GM21381 (cell line): Measurements from ENCODE around the gene OR52A5.
"Not testable (repeated sequence)": the region's sequence is repeated elsewhere in the genome, so short reads cannot be mapped to it uniquely, and the experiment has no call there.

Source experiments
- ATAC-seq: cut with Tn5 transposase; IDR thresholded peaks from one replicate; pipeline ENCODE4 v1.9.1; 2021; ENCODE audit warnings: mild to moderate bottlenecking, moderate library complexity; ENCODE audit not compliant: unreplicated experiment

OR52A5 gene

GRCh38 chr11:5137996-5138395 is at the start of gene OR52A5:
Gene OR52A5 (minus strand): TSS chr11:5138356. CDS start chr11:5132642, 5,714 bp downstream.
- ATAC-seq = no peak

- no peak for ATAC-seq
Observed at GRCh38 chr11:5178046-5178837, 40.1 kb upstream of the OR52A5 start.

DNA sequence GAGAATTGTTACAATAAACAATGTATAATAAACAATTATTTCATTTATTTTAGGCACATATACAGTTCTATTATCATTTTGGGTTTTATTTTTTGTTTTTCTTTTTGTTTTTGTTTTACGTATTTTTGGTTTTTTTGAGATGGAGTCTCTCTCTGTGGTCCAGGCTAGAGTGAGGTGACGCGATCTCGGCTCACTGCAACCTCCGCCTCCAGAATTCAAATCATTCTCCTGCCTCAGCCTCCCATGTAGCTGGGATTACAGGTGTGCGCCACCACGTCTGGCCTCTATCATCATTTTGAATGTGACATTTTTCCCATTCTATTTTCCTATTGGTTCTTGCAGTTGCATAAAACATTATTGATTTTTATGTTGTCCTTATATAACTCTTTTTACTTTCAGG is 36.8 kb upstream of the OR52A5 start:
- ATAC-seq = no peak

DNA sequence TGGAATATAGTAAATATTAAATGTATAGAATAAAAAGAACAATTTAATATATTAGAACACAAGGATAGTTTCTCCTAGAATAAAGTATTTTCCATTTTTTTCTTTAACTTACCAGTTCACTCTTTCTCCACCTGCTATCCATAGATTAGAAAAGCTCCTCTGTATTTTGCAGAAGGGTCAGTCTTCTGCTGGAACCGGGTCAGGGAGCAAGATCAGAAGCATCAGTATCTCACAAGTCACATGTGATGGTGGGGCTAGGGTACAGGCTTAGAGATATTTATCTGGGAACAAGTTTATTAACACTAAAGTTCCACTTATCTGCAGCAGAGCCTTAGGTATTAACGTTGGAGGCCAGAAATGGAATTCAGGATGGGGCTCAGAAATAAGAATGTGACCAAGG is 33.7 kb upstream of the OR52A5 start:
- no peak for ATAC-seq

DNA sequence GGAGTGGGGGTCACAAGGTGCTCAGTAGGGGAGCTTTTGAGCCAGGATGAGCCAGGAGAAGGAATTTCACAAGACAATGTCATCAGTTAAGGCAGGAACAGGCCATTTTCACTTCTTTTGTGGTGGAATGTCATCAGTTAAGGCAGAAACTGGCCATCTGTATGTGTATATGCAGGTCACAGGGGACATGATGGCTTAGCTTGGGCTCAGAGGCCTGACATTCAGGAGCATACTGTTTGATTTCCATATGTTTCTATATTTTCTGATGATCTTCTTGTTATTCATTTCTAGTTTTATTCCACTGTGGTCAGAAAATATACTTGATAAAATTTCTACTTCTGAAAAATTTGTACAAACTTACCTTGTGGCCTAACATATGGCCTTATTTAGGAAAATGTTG is 27.7 kb upstream of the OR52A5 start:
- ATAC-seq = not testable (repeated sequence)

DNA sequence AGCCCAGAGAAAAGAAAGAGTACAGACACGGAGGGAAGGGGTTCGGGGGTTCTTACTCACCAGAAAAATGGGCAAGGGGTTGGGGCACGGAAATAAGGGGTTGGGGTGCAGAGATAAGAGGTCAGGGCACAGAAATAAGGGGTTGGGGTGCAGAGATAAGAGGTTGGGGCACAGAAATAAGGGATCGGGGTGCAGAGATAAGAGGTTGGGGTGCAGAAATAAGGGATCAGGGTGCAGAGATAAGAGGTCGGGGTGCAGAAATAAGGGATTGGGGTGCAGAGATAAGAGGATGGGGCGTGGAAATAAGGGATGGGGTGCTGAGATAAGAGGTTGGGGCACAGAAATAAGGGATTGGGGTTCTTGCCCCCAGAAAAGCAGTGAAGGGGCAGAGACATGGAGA is 26.7 kb upstream of the OR52A5 start:
- ATAC-seq = not testable (repeated sequence)

DNA sequence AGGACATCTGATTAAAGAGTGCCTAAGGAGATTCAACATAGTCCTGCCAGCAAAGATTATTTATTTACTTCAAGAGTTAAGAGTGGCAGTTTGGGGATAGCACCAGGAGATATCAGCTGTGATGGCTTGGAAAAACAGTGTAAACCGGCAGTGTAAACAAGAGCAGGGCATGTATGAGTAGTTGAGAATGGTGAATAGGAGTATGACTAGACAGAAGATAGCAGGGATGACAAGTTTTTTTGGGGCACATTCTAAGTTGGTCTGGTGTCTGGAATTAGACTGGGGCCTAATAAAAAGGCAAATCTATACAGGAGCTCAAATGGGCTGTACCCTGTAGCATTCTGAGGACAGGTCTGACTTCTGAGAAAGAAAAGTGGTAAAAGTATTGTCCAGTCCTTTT is 22.9 kb upstream of the OR52A5 start:
- ATAC-seq = not testable (repeated sequence)

- ATAC-seq = not testable (repeated sequence)
Observed at GRCh38 chr11:5160217-5160616, 22.1 kb upstream of the OR52A5 start.

GRCh38 chr11:5159806-5160205 is 21.6 kb upstream of the OR52A5 start:
- ATAC-seq = no peak

GRCh38 chr11:5154657-5155056 is 16.5 kb upstream of the OR52A5 start, which contains the start of gene OR52A1:
Gene OR52A1 (minus strand): TSS chr11:5154757. CDS start chr11:5152369, 2,388 bp downstream.
- no peak for ATAC-seq

DNA sequence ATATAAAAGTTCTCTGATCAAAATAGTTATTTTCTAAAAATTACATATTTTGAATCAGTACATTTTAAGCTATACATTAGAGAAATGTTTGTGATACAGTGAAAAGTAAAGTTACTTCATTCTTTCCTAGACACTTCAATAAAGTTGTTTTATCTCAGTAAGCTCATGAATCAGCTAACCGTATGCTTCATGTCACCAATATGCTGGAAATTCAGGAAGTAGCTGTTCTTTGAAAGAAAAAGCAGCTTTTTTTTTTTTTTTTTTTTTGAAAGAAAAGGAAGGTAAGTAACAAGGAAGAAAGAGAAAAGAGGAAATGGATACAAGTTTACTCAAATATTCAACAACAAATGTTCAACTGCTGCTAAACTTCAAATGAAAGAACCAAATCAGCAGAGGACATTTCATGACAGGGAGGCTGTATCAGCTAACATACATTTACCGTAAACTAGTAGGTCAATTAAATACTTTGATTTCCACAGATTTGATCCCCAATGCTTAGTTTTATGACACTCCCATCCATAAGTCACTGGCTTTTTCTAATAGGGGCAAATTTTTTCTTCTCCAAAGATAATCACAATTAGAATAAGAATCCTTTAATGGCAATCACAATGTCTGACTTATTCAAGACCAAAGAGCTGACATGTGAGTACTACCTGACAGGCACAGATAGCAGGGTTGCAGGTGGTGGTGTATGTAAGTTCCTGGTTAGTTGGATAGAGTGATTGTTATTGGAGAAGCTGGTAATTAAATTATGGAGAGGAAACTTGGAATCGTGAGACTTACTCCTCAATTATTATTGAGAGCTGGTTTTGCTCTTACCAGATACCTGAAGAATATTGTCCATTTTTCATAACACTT is 15.6 kb upstream of the OR52A5 start:
- no peak for ATAC-seq

DNA sequence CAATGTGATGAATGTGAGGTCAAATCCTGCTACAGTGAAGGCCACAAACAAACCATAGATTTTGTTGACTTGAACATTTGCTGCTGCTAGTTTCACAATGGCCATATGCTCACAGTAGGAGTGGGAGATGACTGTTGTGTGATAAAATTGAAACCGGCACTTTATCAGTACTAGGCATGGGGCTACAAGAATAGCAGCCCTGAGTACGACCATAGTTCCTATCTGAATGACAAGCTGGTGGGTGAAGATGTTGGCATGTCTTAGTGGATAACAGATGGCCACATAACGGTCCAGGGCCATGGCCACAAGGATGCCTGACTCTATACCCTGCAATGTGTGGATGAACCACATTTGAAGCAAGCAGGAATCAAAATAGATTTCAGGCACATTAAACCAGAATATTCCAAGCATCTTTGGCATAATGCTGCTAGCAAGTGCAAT is 13.6 kb upstream of the OR52A5 start:
- ATAC-seq = no peak

GRCh38 chr11:5144206-5144605 is 6.0 kb upstream of the OR52A5 start:
- ATAC-seq = not testable (repeated sequence)

- ATAC-seq = no peak
Observed at GRCh38 chr11:5137014-5137413, 1.1 kb downstream of the OR52A5 start.

GRCh38 chr11:5136261-5136660 is 1.9 kb downstream of the OR52A5 start:
- ATAC-seq = no peak

DNA sequence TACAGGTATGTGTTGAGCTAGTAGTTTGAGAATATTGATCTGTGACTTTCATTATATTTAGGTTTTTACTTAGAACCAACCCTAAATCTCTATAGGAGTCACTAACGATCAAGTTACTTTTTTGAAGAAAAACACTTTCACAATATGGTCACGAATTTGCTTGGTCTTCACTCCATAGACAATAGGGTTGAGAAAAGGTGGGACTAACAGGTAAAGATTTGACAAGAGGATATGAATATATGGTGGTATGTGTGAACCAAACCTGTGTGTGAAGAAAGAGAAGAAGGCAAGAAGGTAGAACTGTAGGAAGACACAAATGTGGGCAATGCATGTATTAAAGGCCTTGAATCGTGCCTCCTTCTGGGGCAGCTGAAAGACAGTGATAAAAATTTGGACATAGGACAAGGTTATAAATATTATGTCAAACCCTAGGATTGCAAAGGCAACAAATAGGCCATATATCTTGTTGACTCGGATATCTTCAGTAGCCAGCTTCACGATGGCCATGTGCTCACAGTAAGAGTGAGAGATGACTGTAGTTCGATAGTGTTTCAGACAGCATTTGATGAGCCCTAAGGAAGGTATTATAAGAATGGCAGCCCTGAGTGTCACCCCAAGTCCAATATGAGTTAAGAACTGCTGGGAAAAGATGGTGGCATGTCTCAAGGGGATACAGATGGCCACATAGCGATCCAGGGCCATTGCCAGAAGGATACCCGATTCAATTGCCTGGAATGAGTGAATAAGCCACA is 6.4 kb downstream of the OR52A5 start:
- no peak for ATAC-seq

GRCh38 chr11:5129457-5129877 is 8.7 kb downstream of the OR52A5 start:
- no peak for ATAC-seq

GRCh38 chr11:5124891-5125620 is 13.1 kb downstream of the OR52A5 start:
- no peak for ATAC-seq

DNA sequence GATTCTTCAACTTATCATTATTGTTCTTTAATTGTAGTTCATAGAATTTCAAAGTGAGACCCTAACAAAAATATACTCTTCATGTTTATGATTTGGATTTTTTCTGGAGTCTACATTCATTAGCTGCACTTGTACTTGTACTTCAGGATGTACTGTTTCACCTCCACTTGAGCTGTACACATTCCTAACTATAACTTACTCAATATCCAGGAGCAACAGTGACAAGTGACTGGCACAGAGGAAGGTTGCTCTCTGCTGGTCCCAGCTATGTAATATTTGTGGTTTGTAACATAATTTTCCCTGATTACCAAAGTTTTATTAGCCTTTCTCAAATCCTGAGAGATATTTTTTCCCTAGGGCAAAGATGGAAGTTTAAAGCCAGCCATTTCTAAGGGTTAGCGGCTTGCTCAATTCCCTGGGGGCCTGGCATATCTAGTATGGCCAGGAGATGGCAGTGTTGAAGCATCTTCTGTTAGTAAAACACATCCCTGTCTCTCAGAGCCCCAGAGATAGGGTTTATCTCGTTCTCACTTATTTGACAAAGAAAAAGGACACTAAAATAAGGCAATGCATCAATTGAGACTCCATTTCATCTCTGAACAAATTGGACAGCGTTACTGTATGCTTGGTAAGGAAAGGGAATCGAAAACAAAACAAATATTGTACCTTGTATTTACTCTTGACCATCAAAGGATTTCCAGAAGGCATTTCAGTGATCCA is 14.2 kb downstream of the OR52A5 start:
- ATAC-seq = peak; percentile 90

- no peak for ATAC-seq
Observed at GRCh38 chr11:5118893-5119292, 19.3 kb downstream of the OR52A5 start.
